Activated B cell treated with CpG ODN at 0.5 μM for 24 hours (primary cell): ENCODE data around the gene USP24. TPM values are rescaled to one million over a fixed set of nuclear protein-coding genes. Genes with fewer than 3 reads are reported as not detected.
"Not testable (repeated sequence)": the region's sequence is repeated elsewhere in the genome, so short reads cannot be mapped to it uniquely, and the experiment has no call there.

Source experiments
- ATAC-seq: fragments of 200-7000 bp; cut with Tn5 transposase; one replicate; pipeline ENCODE4 v1.10.0; 2021; ENCODE audit warnings: low read depth, mild to moderate bottlenecking, moderate library complexity
- CTCF ChIA-PET: fragments of 350-600 bp; sonication (Branson Sonifier 250); formaldehyde crosslinking; loops from one replicate; lab custom pipeline; 2021; ENCODE audit warnings: antibody characterized with exemption; lab: Charles Lee
- POLR2A ChIA-PET: fragments of 350-600 bp; sonication (Branson Sonifier 250); formaldehyde crosslinking; loops from one replicate; lab custom pipeline; 2021; ENCODE audit warnings: antibody characterized with exemption; lab: Charles Lee
- DNase-seq: peaks from one replicate; pipeline ENCODE4 v3.0.0; 2022
- H3K27ac Mint-ChIP-seq: one replicate; pipeline ENCODE4 v1.8.0; 2020; ENCODE audit warnings: mixed read lengths
- H3K27me3 Mint-ChIP-seq: one replicate; pipeline ENCODE4 v1.8.0; 2021; ENCODE audit warnings: mixed read lengths
- H3K36me3 Mint-ChIP-seq: one replicate; pipeline ENCODE4 v1.8.0; 2021; ENCODE audit warnings: low read depth, mixed read lengths
- H3K4me1 Mint-ChIP-seq: one replicate; pipeline ENCODE4 v1.8.0; 2021; ENCODE audit warnings: mixed read lengths
- H3K4me3 Mint-ChIP-seq: one replicate; pipeline ENCODE4 v1.8.0; 2020; ENCODE audit warnings: mild to moderate bottlenecking, mixed read lengths
- H3K9me3 Mint-ChIP-seq: one replicate; pipeline ENCODE4 v1.8.0; 2020; ENCODE audit warnings: mixed read lengths
- intact Hi-C: fragments of 100-400 bp; cut with micrococcal nuclease; formaldehyde crosslinking; loops from one replicate; pipeline ENCODE4 v1.15.1; 2024
- total RNA-seq: library from RNA; stranded (reverse); gene quantifications from 2 replicates; pipeline ENCODE4 v1.2.3, GENCODE V29; 2022
- TF ChIP-seq, protein P1 (sequence below): fragments of 200-600 bp; IDR thresholded peaks from one replicate; pipeline ENCODE4 v1.8.0; 2022; ENCODE audit warnings: antibody characterized with exemption, mild to moderate bottlenecking

The USP24 gene
- total RNA-seq, 1 donor from 2014 or later: 91.4 TPM

GRCh38 chr1:55232448-55233144 is 17.4 kb upstream of the USP24 start:
- TF ChIP-seq, protein P1, sequence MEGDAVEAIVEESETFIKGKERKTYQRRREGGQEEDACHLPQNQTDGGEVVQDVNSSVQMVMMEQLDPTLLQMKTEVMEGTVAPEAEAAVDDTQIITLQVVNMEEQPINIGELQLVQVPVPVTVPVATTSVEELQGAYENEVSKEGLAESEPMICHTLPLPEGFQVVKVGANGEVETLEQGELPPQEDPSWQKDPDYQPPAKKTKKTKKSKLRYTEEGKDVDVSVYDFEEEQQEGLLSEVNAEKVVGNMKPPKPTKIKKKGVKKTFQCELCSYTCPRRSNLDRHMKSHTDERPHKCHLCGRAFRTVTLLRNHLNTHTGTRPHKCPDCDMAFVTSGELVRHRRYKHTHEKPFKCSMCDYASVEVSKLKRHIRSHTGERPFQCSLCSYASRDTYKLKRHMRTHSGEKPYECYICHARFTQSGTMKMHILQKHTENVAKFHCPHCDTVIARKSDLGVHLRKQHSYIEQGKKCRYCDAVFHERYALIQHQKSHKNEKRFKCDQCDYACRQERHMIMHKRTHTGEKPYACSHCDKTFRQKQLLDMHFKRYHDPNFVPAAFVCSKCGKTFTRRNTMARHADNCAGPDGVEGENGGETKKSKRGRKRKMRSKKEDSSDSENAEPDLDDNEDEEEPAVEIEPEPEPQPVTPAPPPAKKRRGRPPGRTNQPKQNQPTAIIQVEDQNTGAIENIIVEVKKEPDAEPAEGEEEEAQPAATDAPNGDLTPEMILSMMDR: no peak
- Mint-ChIP-seq H3K9me3 (no peaks in the 10 kb centered on the region), H3K4me3 (no peak overlapping the region), H3K4me1 (no peaks in the 10 kb centered on the region), H3K36me3 (no peaks in the 10 kb centered on the region), H3K27ac (no peak overlapping the region), H3K27me3 (no peaks in the 10 kb centered on the region)
- POLR2A ChIA-PET: no interaction called here
- ATAC-seq (no peak), DNase-seq (no peak)
- CTCF ChIA-PET: no interaction called here
- intact Hi-C loops: no loop called here

- CTCF ChIA-PET: no interaction called here
- no peak overlapping the region for H3K27ac Mint-ChIP-seq
- DNase-seq (no peak), ATAC-seq (no peak)
- H3K9me3 Mint-ChIP-seq: peaks cover 3% of the 10 kb centered on the region
- no peaks in the 10 kb centered on the region for H3K36me3 Mint-ChIP-seq
- intact Hi-C loops: no loop called here
- POLR2A ChIA-PET: no interaction called here
- H3K27me3 Mint-ChIP-seq: no peaks in the 10 kb centered on the region
- TF ChIP-seq, protein P1: no peak
- H3K4me1 Mint-ChIP-seq: no peaks in the 10 kb centered on the region
- H3K4me3 Mint-ChIP-seq: no peak overlapping the region
Observed at GRCh38 chr1:55231745-55232144, 16.6 kb upstream of the USP24 start.

DNA sequence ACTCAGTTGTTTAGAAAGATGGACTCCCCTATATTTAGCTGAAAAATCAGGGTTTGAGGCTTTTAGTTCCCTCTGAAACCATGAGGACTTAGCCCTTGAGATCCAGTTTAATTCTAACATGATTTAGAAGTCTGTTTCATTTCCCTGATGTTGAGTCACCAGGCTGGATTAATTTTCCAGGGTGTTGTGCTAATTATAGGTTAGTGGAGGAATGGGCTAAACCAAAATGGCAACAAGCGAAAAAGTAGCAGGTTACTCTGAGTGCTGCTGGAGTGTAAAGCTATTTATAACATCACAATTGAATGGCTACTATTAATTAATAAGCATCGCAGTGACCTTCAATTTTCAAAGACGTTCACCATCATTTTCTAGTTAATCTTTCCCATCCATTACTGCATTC is 15.5 kb upstream of the USP24 start:
- POLR2A ChIA-PET: interaction anchor here (0.6 to 1.0 kb wide), 2 partner anchors 15 to 295 kb away, joined by 3 read pairs; partner anchors contain the start of gene USP24

GRCh38 chr1:55229726-55230125 is 14.6 kb upstream of the USP24 start:
- H3K27ac Mint-ChIP-seq, ATAC-seq, H3K9me3 Mint-ChIP-seq, H3K4me1 Mint-ChIP-seq, DNase-seq, H3K27me3 Mint-ChIP-seq, POLR2A ChIA-PET, intact Hi-C loops, H3K36me3 Mint-ChIP-seq, H3K4me3 Mint-ChIP-seq: not testable (repeated sequence)
- CTCF ChIA-PET: interaction anchor here (0.9 kb wide), 1 partner anchor 48 kb away, joined by 3 read pairs; no protein-coding TSS in a partner anchor

More for the DNA sequence above, 15.5 kb upstream of the USP24 start:
- TF ChIP-seq, protein P1: no peak
- H3K4me3 Mint-ChIP-seq: no peak overlapping the region
- CTCF ChIA-PET: no interaction called here
- H3K4me1 Mint-ChIP-seq: no peaks in the 10 kb centered on the region
- ATAC-seq (no peak), DNase-seq (no peak)
- H3K27ac Mint-ChIP-seq: no peak overlapping the region
- H3K9me3 Mint-ChIP-seq: peaks cover 3% of the 10 kb centered on the region
- no peaks in the 10 kb centered on the region for H3K36me3 Mint-ChIP-seq
- intact Hi-C loops: no loop called here
- H3K27me3 Mint-ChIP-seq: no peaks in the 10 kb centered on the region

DNA sequence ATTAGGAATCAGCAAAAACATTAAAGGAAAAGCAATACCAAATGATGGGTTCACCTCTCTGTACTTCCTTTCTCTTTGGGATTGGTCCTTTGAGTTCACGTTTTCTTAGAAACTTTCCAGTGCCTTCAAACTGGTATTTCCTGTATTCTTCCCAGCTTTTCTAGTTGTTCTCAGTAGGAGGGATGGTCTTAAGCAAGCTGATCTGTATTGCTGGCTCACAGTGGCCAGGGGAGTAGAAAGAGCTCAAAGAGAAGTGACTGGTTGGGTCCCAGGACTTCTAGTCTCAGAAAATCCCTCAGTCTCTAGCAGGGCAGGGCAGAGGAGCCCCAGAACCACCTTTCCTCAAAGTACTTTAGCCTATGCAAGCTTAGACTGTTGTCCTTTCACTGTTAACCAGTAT is 10.1 kb upstream of the USP24 start:
- Mint-ChIP-seq H3K27me3 (no peaks in the 10 kb centered on the region), H3K4me1 (no peaks in the 10 kb centered on the region), H3K36me3 (no peaks in the 10 kb centered on the region), H3K27ac (no peak overlapping the region), H3K9me3 (peaks cover 3% of the 10 kb centered on the region), H3K4me3 (no peak overlapping the region)
- TF ChIP-seq, protein P1: no peak
- intact Hi-C loops: no loop called here
- ChIA-PET POLR2A (interaction anchor here (1.0 kb wide), 1 partner anchor 32 kb away, joined by 5 read pairs; no protein-coding TSS in a partner anchor), CTCF (no interaction called here)
- no peak for ATAC-seq
- DNase-seq: no peak
